Endometrium (tissue), 2 donors: Measurements from ENCODE around the gene STOX2.

Experiments used
- FAIRE-seq: peaks from 2 replicates; lab custom pipeline; 2012; peaks lifted over from hg19 to GRCh38; lab: Jason Lieb, UNC
- donor health status: control.
- donor health status: control.

Gene STOX2

DNA sequence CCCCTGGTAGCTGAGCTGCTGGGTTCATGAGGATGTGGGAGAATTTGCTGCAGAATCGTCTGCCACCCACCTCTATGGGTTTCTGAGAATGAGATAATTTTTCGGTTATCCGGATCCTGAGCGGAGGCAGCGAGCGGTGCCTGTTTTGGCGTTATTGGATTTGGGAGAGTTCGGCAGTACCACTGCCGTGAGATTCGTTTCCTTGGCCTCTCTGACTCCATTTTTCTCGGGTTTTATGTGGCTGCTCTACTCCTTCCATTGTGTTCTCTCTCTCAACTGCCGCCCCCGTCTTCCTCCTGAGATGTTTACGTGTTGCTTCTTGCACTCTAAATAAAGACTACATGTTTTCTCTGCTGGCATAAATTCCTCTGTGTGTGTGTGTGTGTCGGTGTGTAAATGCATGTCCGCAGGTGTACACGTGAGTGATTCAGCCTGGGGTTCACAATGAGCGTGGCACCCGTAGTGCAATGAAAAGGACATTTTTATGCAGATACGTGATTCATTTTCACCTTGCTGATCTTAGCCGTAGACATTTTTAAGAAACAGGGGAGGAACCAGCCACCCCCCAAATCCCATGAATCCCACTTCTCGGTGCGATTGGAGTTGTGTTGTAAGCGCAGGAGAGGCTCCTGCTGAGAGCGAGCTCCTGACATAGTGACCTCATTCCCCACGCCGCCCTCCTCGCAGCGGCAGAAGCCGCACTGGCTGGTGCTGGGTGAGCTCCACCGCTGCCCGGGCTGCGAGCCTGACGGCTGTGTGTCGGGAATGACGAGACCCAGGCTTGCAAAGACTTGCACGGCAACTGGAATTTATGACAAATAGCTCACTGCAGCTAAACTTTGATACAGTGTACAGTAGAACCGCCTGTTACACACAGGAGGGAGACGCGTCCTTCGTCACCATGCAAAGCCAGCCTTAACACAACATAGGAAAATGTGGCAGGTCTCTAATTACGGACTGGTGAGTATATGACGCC lies 82.2 kb downstream of the STOX2 start:
- FAIRE-seq = no peak

DNA sequence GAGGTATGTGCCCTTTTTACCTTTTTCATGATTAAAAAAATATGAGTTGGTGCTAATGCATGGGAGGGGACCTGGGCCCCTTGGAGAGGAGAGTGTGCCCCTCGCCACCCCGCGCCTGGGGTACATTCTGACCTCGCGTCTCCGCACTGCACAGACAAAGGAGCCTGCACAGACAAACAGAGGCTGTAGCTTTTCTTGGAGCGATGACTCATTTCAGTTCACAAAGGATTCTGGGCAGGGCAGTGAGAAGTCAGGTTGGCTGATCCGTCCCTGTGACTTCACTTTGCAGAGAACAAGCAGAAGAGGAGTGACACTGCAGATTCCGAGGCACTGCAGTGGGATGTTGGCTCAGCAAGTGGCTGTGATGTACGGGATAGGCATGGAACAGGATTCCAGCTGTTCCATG lies 82.9 kb downstream of the STOX2 start:
- FAIRE-seq = no peak

DNA sequence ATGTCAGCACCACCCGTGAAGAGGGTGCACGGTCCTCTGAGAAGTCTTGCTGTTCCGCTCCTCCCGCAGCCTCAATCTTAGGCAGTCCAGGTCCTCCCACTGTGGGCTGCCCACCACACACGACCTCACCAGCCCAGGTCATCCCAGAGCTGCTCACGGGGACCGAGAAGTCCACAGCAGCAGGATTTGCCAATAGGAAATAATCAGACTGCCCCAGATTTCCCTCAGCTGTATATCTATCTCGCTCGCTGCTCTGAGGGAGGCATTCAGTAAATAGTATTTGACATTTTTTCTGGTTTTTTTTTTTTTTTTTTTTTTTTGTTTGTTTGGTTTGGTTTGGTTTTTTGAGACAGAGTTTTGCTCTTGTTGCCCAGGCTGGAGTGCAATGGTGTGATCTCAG lies 83.8 kb downstream of the STOX2 start:
- no peak for FAIRE-seq

DNA sequence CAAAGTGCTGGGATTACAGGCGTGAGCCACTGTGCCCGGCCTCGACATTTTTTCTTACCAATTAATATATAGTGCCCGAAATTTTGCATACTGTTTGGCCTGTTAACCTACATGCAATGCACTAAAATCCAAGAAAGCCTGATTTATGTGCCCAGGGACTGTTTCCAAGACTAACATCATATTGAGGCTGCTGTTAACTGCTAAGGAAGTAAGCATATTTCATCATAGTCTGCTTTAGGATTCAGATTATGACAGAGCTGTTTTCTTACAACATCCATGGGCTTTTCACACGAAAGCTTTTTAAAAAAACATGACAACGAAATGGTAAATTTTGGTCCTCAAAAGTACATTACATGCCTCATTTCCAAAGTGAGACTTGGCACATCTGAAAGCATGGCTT lies 84.4 kb downstream of the STOX2 start:
- FAIRE-seq = no peak

DNA sequence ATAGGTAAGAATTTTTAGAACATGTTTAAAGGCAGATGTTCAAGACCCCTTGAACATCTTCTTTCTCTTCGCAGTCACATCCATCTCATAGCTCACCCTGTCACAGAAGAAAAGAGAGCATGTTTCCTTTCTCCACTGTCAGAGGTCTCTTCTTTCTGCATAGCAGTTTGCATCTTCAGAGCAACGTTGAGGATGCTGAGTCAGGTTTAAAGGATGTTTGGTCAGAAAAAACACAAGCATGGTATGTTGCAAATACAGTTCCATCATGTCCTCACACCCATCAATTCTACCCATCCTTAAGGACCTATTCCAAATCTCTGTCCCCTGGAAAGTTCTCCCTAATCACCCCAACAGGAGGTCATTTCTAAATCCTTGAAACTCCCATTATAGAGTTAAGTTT lies 84.8 kb downstream of the STOX2 start:
- FAIRE-seq = no peak

DNA sequence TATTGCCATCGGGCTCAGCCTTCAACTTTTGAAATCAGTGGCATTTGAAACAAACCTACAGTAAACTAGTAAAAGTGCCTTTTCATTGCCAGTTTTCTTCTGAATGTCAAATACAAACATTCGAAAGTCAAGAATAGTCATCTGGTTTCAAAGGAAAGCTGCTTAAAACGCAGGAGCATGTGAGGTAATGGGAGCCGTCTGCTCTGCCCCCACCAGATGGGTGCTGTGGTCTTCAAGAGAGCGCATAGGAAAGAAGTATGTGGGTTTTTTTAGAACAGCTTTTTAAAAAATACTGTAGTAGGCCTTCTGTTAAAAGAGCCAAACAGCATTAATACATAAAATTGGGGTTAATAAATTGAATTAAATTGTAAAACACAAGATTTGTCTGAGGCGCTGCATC lies 88.6 kb downstream of the STOX2 start:
- no peak for FAIRE-seq

DNA sequence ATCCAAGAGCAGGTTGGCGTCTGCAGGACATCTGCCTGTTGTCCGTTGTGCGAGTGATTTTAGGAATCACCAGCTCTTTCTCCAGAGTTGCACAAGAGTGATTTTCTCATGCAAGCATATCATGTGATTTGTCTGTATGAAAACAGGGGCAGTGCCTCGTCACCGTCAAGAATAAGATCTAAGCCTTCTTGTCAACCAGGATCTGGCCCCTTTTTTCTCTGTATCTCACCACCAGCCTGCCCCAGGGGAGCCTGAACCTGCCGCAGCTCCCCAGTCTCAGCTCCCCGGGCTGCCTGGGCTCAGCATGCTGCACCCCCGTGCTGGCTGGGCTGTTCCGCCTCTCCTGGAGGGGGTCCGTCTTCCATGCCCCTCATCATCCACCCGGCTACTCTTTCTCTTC lies 90.5 kb downstream of the STOX2 start:
- FAIRE-seq = no peak

DNA sequence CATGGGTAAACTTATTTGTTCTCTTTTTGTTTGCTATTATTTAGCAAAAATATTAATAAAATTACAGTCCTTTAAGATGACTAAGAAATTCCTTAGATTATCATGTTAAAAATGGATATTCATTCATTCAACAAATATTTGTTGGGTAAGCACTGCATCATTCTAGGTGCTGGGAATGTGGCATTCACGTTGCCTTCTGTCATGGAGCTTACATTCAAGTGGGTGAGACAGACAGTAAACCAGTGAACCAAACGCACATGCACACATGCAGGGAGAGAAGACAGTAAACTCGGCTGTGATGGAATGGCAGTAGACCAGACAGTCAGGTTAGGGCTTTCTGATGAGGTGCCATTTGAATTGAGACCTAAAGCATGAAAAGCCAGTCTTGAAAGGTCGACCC lies 91.8 kb downstream of the STOX2 start:
- FAIRE-seq = no peak

DNA sequence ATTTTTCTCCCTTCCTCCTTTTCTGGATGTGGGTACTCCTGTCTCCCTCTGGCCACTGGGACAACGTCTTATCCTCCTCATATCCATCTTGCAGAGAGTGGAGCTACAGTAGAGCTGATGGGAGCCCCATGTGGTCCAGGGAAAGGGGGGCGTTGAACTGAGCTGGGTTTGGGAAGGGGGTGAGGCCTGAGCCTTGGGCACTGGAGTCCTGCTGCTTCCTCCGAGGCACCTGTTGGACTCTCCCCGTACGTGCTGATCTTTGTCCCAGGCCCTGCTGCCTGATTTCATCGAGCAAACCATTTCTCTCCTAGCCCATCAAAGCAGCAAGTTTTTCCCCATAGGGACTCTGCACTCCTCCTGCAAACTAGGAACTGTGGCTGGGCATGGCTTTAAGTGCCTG lies 94.3 kb downstream of the STOX2 start:
- FAIRE-seq = no peak

DNA sequence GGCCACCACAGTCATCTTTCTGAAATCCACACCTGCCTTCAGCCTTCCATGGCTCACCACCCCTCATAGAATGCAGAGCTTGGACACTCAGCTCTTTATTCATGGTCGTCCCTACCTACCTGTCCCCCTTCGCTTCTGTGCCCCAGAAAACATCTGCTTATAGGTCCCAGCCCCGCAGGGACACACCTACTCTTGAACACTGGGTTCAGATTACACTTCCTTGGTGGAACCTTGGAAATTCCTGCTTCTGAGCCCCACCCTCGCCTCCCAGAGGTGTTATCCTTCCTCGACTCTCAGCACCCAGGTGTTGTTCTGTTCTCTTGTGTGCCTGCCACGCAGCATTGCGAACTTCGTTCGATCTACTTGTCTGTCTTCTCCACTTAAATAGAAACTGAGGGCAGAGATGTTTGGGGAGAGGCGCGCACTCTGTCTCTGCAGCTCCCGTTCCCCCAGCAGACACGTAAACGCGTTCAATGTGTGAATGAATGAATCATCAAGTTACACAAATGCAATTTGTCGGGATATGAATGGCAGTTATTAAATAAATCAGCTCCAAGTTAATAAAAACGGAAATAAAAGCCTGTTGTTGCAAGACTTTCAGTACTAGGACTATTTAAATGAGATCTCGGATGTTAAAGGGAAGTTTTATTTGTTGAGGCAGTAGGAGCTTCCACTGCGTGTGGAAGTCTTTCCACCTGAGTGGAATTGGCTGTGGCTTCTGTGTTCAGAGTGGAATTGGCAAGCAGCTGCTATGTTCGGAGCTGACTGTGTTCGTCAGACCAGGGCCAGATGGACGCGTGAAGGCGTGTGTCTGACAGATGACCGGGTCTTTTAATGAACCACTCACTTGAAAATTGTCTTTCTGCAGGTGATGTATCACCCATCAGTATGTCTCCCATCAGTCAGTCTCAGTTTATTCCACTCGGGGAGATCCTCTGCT lies 95.6 kb downstream of the STOX2 start:
- no peak for FAIRE-seq

DNA sequence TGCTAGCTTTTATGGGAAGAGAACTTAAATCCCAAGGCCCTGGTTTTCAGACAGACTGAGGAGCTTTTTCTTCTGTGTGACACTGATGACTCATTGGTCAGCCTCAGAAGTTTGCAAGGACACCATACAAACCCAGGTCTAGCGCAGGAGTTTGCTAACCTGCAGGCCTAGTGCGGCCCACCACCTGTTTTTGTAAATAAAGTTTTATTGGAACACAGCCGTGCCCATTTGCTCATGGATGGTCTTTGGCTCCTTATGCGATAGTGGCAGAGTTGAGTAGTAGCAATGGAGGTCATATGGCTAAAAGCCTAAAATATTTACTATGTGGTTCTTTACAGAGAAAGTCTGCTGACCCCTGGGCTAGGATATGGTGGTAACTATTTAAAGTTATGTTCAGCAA lies 98.3 kb downstream of the STOX2 start:
- FAIRE-seq = no peak

DNA sequence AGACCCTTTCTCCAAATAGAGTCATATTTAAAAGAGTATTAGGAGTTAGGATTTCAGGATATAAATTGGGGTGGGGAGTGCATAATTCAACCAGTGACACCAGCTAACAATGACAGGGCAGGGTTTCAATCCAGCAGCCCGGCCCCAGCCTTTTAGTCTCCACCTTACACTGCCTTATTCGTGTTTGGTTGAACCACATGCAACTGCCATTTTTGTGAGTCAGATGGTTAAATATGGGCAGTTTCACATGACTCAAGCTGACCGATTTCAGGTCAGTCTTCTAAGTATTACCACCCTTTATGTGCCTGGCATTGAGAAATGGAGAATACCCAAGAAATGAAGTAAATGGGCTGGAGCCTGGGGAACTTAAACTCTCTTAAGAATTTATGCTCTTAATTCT lies 102.8 kb downstream of the STOX2 start:
- FAIRE-seq = no peak

DNA sequence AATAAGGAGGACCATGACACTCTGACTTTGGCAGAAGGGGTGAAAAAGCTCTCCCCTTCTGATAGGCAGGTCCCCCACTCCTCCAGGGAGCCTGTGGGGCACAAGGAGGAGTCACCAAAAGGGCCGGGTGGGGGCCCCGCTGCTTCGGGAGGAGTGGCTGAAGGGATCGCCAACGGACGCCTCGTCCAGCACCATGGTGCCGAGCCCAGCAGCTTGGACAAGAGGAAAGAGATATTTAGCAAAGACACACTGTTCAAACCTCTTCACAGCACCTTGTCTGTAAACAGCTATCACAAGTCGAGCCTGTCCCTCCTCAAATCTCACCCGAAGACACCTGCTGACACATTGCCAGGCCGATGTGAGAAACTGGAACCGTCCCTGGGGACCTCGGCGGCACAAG lies 105.6 kb downstream of the STOX2 start:
- FAIRE-seq = no peak

DNA sequence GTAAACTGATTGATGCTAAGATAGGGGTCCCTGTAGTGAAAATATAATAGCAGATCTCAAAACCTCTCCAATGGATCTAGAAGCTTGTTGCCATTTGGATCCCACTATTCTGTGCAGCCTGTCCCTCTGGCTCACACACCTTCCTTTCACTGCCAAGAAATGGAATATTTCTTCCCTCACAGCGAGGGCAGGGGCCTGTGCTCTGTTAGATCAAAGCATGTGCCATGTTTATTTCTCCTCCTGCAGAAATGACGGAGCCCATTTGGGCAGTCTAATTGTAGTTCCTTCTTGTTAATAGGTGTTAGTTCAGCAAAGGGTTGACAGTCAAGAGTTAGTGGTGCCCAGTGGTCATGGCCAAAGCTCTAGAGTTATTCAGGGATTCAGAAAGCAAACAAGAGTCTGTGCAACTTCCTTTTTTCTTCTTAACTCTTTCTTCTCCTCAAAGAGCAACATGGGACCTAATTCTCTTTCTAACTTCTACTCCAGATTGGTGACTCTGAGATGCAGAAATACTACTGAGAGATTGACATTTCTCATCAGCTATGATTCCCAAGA lies 106.8 kb downstream of the STOX2 start:
- FAIRE-seq = no peak

DNA sequence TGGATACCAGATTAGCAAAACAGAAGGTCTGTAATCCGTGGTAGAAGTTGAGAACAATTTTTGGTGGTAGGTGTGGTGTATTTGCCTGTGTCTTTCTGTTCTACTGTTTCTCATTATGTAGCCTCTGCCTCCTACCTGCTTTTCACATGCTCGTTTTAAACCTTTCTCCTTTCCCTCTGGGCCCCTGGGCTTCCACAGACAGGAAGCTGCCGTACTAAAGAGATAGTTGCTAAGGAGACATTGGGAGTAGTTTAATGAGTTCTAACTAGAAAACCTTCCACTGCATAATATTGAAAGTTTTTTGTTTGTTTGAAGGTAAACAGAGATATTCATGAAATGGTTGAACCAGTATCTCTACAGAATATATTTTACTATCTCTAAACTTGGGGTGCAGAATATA lies 107.8 kb downstream of the STOX2 start:
- no peak for FAIRE-seq

DNA sequence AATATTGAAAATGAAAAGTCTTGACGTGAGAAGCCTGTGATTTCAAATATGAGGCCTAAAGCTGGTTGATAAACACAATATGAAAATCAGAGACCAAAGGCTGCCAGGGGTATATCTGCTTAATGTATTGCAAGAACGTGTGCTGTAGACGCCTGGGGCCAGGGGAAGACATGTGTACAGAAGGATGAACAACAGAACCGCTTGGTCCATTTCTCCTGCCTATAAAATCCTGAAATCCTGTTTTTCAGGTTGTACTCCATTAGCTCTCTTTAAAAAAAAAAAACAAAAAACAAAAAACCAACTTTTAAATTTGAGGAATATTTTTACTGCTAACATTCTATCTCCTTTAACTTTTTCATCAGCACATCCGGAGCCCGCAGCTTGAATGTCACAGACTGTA lies 109.2 kb downstream of the STOX2 start:
- no peak for FAIRE-seq

DNA sequence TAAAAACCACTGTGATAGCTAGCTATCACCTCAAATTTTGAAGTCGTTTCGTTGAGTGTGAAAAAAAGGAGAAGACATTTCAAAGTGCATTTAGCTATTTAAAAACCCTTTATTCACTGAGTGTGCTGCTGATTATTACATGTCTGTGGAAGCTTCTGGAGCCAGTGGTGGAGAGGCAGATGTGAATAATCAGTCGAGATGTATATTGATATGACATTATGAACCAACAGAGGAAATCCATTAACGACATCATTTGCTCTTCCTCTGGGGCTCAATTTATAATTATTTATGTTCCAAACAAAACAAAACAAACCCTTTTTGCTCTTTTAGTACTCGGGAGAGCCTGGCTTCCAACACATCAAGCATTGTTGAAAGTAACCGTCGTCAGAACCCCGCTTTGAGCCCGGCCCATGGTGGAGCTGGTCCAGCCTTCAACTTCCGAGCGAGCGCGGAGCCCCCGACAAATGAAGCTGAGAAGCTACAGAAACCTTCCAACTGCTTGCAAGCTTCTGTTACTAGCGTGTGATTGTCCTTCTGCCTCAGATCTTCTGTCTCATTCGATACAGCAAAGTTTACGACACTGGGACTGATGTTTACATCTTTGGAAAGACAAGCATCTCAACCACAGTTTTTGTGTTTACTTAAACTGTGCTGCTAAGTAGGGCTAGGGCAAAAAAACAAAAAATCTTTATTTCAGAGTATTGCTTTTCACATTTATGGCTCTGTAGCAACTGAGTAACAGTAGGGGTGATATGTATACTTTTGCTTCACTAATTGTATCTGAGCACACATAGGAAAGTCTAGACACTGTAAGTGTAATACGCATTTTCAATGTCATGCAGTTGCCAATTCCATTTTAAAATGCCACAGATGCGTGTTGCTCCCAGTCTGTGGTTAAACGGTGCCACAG lies 111.9 kb downstream of the STOX2 start:
- peak; percentile 76 for FAIRE-seq

DNA sequence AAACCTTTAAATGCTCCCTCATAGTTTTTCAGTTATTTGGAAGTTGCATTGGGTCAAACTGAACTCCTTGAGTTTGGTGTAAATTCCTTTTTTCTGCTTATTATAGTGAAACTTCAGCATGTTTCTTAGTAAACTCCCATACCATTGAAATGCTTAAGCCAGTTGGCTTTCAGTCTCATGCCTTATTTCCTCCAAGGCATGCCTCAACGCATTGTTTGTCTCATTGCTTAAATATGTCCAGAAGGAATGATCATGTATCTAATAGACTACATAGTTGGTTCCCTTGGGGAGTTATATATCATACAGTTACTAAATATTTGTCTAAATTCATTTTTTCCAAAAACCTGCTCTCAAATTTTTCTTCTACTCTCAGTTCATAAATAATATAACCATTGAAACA lies 114.0 kb downstream of the STOX2 start:
- FAIRE-seq = no peak

DNA sequence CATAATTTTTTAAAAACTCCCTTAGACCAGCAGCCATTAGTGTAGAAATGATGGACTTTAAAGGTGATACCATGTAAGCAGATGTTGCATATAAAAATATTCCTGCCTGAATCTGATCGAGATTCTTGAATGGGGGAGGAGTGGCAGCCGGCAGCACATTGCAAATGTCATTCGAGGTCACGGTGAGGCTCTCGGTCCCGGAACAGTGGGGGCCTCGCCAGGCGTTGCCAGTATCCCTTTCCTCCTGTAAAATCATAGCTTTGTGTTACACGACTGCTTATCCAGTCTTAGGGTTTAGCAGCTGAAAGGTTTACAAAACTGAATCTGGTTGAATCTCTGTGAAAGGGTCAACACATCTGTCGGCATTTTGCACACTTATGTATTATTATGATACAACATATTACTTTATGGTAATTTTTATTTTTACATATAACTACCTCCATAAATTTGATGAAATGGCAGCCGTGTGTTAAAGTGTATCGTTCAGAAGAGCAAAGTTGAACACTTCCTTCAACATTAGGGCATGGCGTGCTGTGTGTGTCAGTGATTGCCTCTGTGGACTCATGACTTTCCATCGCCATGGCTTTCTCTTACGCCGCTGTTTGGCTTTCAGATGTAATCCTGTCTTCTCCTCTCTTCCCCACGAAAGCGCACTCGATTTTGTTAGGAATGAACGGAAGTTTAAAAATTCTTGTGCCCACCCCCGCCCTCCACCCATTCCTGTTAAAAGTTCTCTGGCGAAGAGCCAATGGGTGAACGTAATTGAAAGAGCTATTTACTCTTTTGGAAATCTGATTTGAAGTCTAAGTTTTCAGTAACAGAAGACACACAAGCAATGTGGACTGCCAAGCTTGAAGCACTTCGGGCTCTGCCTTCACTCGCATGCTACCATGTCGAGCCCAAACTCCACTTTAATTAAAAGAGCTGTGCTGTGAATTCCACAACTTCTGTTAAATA lies 114.8 kb downstream of the STOX2 start:
- FAIRE-seq = no peak

DNA sequence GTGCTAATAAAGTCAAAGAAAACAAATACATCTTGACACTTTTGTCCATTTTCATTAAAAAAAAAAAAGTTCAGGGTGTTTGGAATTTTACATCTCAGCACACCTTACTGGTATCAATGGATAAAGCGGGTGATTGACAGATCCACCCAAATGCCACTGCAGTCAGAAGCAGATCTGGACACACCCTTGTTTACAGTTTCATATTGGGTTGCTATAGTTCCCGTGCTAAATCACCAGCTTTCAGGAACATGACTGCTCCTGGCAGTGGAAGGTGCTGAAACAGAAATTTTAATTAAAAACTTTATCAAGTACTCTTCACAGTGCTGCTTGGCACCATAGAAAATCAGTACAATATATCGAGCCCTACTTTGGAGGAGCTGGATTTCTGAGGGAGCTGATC lies 116.3 kb downstream of the STOX2 start:
- no peak for FAIRE-seq
